GM04503 (cell line): ENCODE data around the gene RAPGEF3.

Experiments
- DNase-seq: peaks from one replicate; pipeline ENCODE4 v3.0.0-alpha.2; 2012; ENCODE audit warnings: low read depth

Gene RAPGEF3

GRCh38 chr12:47718531-47718930 lies 40.1 kb downstream of the RAPGEF3 start:
- DNase-seq: no peak

DNA sequence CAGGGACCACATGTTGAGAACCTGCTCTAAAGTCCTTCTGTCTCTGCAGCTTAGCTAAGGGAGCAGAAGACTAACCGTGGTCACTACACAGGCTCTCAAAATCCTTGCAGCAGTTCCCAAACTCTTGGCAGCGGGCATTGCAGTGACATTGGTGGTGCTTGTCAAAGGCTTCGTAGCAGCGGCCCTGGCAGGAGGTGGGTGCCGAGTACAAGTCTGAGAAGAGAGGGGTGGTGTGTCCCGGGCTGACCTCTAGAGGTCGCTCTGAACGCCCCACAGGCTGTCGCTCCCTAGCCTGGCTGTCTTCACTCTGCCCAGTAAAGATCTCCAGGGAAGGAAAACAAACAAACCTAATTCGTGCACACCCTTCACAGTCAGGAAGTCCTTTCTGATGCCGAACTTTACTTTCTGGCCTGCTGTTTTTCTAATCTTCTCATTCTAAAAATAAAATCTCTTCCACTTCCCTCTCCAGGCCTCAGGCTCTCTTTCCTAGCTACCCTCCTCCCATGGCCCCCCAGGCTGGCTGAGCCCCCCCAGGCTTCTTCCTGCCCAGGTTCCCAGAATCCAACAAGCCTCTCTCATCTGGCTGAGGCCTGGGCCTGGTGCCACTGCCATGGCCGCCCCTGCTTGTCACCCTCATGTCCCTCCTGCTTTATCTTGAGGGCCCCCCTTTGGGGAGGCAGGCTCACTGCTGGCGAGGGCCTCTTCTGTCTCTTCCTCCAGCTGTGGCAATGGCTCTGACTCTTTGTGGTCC lies 41.1 kb downstream of the RAPGEF3 start:
- DNase-seq: no peak

DNA sequence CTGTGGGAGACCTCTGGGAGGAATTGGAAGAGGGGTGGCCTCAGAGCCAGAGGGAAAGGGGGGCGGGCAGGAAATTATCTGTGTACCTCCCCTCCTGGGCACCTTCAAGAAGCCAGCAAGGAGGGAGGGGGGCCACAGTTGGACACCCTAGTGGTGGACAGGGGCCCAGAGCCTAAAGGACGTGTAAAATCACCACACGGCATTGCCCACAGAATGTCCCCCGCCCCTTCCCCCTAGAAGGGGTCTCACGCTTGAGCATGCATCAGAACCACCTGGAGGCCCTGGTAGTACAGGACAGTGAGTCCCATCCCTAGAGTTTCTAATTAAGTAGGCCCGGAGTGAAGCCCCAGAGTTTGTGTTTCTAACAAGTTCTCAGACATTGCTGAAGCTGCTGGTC lies 41.6 kb downstream of the RAPGEF3 start:
- no peak for DNase-seq

DNA sequence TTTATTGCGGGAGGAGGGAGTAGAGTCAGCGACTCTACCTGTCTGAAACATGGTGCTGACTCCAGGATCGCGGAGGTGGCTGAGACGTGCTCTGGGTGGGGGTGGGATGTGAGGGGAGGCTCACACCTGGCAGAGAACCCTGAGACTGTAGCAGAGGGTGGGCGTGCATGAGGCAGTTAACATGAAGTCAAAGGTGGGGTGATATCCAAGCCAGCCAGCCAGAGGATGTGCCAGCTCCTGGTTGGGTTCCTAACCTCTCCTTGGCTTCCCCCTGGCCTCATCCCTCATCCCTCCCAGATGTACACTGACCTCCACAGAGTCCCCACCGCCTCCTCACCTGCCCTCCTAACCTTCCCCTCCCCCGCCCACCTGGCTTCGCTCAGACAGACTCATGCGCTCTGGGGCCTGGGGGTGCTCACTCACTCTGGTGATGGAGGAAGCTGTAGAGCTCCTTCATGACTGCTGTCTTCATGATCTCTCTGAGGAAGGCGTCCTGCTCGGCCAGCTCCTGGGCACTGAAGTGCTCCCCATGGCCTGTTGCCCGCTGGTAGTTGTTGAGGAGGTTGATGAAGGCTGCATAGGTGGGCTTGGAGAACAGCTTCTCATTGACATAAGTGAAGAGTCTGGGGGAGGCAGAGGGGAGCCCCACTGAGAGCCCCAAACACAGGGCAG lies 42.7 kb downstream of the RAPGEF3 start:
- no peak for DNase-seq

DNA sequence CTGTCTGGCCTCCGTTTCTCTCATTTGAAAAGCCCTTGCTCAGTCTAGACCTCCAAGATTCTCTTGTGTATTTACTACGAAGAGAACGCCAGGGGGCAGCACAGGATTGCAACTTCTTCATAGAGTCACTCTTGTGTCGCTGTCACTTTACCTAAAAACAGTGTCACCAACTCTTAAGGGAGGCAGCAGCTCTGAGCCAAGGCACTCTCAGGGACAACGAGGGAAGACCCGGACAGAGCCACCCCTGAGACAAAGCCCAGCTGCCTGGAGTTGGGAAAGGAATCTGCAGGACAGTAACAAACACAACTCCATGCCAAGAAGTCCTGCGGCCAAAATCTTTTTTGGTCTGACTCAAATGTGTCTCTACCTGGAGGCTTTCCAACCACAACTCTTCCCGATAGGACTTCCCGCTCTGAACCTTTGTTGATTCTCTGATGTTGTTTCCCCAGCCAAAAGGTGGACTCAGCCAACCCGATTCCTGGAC lies 43.2 kb downstream of the RAPGEF3 start:
- no peak for DNase-seq

DNA sequence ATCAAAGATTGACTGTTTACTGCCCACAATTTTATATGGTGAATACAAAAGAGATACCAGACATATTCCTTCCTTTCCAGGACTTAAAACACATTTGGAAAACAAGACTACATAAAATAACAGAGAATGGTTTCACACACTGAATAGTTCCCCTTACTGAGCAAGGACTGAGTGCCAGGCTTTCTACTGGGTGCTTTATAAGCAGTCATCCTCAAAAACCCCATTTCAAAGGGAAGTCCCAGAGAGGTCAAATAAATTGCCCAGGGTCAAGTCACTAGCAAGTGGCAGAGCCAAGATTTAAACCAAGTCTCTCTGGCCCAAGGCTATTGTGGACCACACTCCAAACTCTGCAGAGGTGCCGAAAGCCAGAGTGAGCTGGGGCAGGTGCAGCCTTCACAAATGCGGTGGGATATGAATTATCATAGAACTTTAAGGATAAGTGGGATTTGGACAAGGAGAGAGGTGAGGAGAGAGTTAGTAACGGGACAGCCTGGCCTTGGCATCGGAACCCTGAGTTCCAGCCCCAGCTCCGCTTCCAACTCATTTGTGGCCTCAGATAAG lies 43.8 kb downstream of the RAPGEF3 start:
- DNase-seq: no peak

DNA sequence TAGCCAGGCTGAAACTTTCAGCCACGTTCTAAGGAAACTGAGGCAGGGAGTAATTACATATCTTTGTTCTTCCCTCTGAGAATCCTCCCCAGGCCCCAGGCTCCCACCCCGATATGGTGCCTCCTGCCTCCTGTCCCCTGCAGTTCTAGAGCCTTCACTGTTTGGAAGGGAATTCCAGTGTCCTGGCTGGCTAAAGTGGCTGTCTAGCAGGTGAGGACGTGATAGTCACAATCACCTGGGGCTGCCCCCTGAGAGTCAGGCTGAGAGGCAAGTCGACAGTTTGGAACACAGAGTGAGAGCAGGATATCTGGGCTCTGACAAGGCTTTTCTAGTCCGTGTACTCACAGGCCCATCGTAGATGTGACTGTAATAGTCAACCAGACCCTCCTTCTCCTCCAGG lies 46.5 kb downstream of the RAPGEF3 start:
- no peak for DNase-seq

- DNase-seq: no peak
Observed at GRCh38 chr12:47711448-47711847, 47.2 kb downstream of the RAPGEF3 start.

GRCh38 chr12:47710278-47710677 lies 48.4 kb downstream of the RAPGEF3 start:
- DNase-seq: no peak

DNA sequence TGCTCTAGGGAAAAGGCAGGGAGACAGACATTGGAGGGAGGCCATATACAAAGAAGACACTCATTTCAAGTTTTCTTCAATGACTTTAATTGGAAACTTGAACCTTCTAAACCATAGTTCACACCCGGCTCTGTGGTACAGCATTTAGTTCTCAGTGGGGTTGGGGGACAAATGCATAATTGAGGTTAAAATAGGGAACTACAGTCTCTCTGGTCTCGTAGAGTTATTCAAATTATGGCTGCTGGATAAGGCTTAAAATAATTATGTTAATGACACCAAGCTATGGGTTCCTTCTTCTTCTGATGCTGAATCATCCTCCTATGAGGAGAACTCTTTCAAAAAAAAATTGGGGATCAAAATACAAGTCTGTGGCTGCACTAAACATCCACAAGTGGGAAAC lies 49.0 kb downstream of the RAPGEF3 start:
- DNase-seq: no peak

GRCh38 chr12:47709237-47709636 lies 49.4 kb downstream of the RAPGEF3 start:
- no peak for DNase-seq

DNA sequence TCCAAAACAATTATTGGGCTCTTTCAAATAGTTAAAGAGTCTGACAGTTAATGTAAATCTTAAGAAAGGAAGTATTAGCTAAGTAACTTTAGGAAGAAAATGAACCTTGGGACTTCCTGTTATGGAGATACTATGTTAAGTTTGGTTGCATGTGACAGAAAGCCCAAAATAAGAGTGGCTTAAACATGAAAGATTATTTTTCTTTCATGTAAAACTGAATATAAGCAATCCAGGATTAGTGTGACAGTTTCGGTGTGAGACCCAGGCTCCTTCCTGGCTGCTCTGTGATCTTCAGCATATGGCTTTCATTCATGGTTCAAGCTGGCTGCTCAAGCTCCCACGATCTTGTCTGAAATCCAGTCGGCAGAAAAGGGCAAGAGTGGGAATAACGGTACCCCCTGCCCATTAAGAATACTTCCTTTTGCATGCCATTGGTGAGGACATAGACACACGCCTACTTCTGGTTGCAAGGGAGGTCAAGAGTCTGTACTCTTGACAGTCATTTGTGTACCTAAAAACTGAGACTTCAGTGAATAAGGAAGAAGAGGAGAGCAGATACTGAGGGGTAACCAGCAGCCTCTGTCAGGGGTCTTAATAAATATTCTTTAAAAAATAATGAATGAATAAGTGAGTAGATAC lies 50.7 kb downstream of the RAPGEF3 start:
- no peak for DNase-seq

- DNase-seq: no peak
Observed at GRCh38 chr12:47707355-47707754, 51.3 kb downstream of the RAPGEF3 start.

- no peak for DNase-seq
Observed at GRCh38 chr12:47705566-47706425, 52.9 kb downstream of the RAPGEF3 start, which contains the start of gene RPAP3. RPAP3 (minus strand) TSS chr12:47706030; CDS start chr12:47702840, 3,190 bp downstream.

DNA sequence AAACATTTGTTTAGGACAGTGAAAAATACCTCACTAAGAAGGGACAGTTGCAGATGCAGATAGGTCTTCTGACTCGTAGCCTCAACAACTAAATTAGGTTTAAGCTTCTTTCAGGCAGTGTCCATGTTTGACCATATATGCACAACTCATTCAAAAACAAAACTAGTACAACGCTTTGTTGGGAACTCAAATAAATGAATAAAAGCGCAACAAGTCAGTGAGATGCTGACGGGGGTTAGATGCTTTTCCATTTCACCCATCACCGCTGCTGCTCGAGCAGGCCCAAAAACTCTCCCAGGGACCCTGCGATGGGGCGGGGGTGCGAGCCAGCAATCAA lies 53.5 kb downstream of the RAPGEF3 start:
- DNase-seq: no peak

GRCh38 chr12:47704719-47705118 lies 54.0 kb downstream of the RAPGEF3 start:
- DNase-seq: no peak

- DNase-seq: no peak
Observed at GRCh38 chr12:47700263-47700662, 58.4 kb downstream of the RAPGEF3 start.

DNA sequence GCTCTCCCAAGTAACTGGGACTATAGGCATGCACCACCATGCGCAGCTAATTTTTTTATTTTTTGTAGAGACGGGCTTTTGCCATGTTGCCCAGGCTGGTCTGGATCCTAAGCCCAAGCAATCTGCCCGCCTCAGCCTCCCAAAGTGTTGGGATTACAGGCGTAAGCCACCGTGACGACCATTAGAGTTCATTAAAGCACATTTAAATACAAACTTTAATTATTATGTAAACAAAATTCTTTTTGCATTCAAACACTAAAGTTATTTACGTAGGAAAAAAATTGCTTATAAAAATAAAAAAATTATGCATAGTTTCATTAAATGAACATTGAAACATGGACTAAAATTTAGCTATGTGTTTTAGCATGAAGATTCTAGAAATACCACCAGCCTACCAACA lies 60.0 kb downstream of the RAPGEF3 start:
- DNase-seq: no peak

DNA sequence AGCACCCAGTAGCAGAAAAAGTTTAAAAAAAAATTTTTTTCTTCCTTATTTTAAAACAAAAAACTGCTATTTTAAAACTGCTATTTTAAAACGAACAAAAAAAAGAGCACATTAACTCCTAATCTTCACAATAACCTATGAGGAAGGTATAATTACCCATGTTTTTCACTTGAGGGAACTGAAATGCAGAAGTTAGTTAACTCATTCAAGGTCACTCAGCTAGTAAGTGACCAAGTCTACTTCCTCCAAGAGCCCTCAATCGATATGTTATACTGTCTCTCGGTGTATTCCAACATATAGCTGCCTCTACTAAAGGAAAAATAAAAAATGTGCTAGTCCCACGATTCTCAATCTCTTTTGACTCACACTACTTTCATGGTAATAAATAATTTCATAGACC lies 60.6 kb downstream of the RAPGEF3 start:
- DNase-seq: no peak

DNA sequence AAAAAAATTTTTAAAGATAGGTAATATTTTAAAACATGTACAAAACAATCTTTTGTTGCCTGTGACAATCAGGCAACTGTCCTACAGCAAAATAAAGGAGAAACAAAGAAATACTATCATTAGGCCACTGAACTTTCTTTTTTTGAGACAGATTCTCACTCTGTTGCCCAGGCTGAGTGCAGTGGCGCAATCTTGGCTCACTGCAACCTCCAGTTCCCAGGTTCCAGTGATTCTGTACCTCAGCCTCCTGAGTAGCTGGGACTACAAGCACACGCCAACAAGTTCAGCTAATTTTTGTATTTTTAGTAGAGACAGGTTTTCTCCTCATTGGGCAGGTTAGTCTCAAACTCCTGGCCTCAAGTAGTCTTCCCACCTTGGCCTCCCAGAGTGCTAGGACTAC lies 69.5 kb downstream of the RAPGEF3 start:
- DNase-seq: no peak

DNA sequence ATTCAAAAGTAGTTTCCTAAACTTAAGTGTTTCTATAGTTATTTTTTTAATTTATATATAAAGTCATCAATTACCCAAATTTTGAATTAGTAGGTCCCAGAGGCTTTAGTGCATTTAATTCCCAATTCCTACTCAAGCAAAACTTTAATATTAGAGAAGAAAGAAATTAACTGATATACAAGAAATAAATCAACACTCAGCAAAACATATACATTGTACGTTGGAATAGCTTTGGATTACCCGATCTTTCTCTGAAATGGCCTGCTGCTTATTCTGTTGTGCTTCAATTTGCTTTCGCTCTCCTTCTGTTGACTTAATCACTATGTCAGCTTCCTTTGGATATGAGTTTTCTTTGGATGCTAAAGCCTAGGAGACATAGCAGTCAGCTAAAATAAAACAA lies 71.0 kb downstream of the RAPGEF3 start:
- no peak for DNase-seq

- no peak for DNase-seq
Observed at GRCh38 chr12:47686645-47687240, 71.9 kb downstream of the RAPGEF3 start.
